IPS DF 4.7 (cell line): ENCODE measurements around the gene LRRC8D.

Experiments
- DNase-seq: peaks from one replicate; pipeline ENCODE4 v3.0.0-alpha.2; 2013; ENCODE audit warnings: low spot score; ENCODE audit errors: extremely low read depth

Gene LRRC8D

GRCh38 chr1:89807503-89807902 is 13.3 kb upstream of the LRRC8D start:
- no peak for DNase-seq

GRCh38 chr1:89807983-89808382 is 12.8 kb upstream of the LRRC8D start:
- no peak for DNase-seq

GRCh38 chr1:89808441-89809117 is 12.3 kb upstream of the LRRC8D start:
- no peak for DNase-seq

GRCh38 chr1:89809556-89809955 is 11.3 kb upstream of the LRRC8D start:
- DNase-seq, result no peak

GRCh38 chr1:89810302-89810701 is 10.5 kb upstream of the LRRC8D start:
- DNase-seq, result no peak

GRCh38 chr1:89810880-89811279 is 10.0 kb upstream of the LRRC8D start:
- DNase-seq, result no peak

GRCh38 chr1:89812992-89813391 is 7.8 kb upstream of the LRRC8D start:
- no peak for DNase-seq

GRCh38 chr1:89815040-89815439 is 5.8 kb upstream of the LRRC8D start:
- no peak for DNase-seq

- no peak for DNase-seq
These were observed 5.2 kb upstream of the LRRC8D start for GRCh38 chr1:89815611-89816010.

GRCh38 chr1:89816366-89816765 is 4.5 kb upstream of the LRRC8D start:
- DNase-seq, result no peak

GRCh38 chr1:89821322-89822108 is 683 bp downstream of the LRRC8D start:
- no peak for DNase-seq

- no peak for DNase-seq
These were observed 1.5 kb downstream of the LRRC8D start for GRCh38 chr1:89822109-89822962.

- no peak for DNase-seq
These were observed 2.3 kb downstream of the LRRC8D start for GRCh38 chr1:89822999-89823628.

GRCh38 chr1:89823679-89824292 is 3.0 kb downstream of the LRRC8D start:
- DNase-seq, result no peak

- no peak for DNase-seq
These were observed 5.8 kb downstream of the LRRC8D start for GRCh38 chr1:89826594-89826993.

- DNase-seq, result no peak
These were observed 6.5 kb downstream of the LRRC8D start for GRCh38 chr1:89827330-89827729.

GRCh38 chr1:89827902-89828301 is 7.1 kb downstream of the LRRC8D start:
- no peak for DNase-seq

GRCh38 chr1:89829186-89829585 is 8.4 kb downstream of the LRRC8D start:
- no peak for DNase-seq

GRCh38 chr1:89831462-89832120 is 10.8 kb downstream of the LRRC8D start:
- DNase-seq, result no peak

GRCh38 chr1:89832496-89833127 is 11.8 kb downstream of the LRRC8D start:
- no peak for DNase-seq
